HEK293T (cell line): ENCODE measurements around the gene GMCL2.

Experiments
- CTCF ChIA-PET: fragments of 350-600 bp; formaldehyde crosslinking; extraction: SDS; loops from one replicate; lab custom pipeline; 2021; ENCODE audit warnings: antibody characterized with exemption, inconsistent platforms; lab: Yijun Ruan, JAX
- POLR2A ChIA-PET: fragments of 350-600 bp; formaldehyde crosslinking; extraction: SDS; loops from one replicate; lab custom pipeline; 2020; ENCODE audit warnings: antibody characterized with exemption, inconsistent platforms; lab: Yijun Ruan, JAX
- DNase-seq: peaks from one replicate; pipeline ENCODE4 v3.0.0; 2012; ENCODE audit warnings: mixed read lengths; ENCODE audit errors: extremely low spot score
- ARNT ChIP-seq: fragments of 450-650 bp; IDR thresholded peaks from 2 replicates; pipeline ENCODE4 v1.6.1; 2017; ENCODE audit warnings: mild to moderate bottlenecking
- BHLHE40 ChIP-seq: fragments of 450-650 bp; IDR thresholded peaks from 2 replicates; pipeline ENCODE4 v1.6.1; 2016; ENCODE audit warnings: mild to moderate bottlenecking, moderate library complexity, borderline replicate concordance
- CTBP1 ChIP-seq: fragments of 450-650 bp; IDR thresholded peaks from 2 replicates; pipeline ENCODE4 v1.6.1; 2016; ENCODE audit warnings: borderline replicate concordance
- ELF4 ChIP-seq: fragments of 450-650 bp; IDR thresholded peaks from 2 replicates; pipeline ENCODE4 v1.6.1; 2017; ENCODE audit warnings: antibody characterized with exemption
- FOXA1 ChIP-seq: fragments of 450-650 bp; IDR thresholded peaks from 2 replicates; pipeline ENCODE4 v1.6.1; 2016; ENCODE audit warnings: mild to moderate bottlenecking
- FOXK2 ChIP-seq: fragments of 450-650 bp; IDR thresholded peaks from 2 replicates; pipeline ENCODE4 v1.6.1; 2016; ENCODE audit warnings: mild to moderate bottlenecking
- FOXM1 ChIP-seq: fragments of 450-650 bp; IDR thresholded peaks from 2 replicates; pipeline ENCODE4 v1.6.1; 2017; ENCODE audit warnings: mild to moderate bottlenecking, borderline replicate concordance
- HDGF ChIP-seq: fragments of 450-650 bp; IDR thresholded peaks from 2 replicates; pipeline ENCODE4 v1.6.1; 2017; ENCODE audit warnings: antibody characterized with exemption, borderline replicate concordance
- L3MBTL2 ChIP-seq: fragments of 450-650 bp; conservative IDR thresholded peaks from 2 replicates; pipeline ENCODE4 v1.6.1; 2016; ENCODE audit warnings: mild to moderate bottlenecking
- LEF1 ChIP-seq: fragments of 450-650 bp; IDR thresholded peaks from 2 replicates; pipeline ENCODE4 v1.6.1; 2017; ENCODE audit warnings: mild to moderate bottlenecking, borderline replicate concordance
- NFRKB ChIP-seq: fragments of 450-650 bp; IDR thresholded peaks from 2 replicates; pipeline ENCODE4 v1.6.1; 2016; ENCODE audit warnings: mild to moderate bottlenecking, moderate library complexity
- SP1 ChIP-seq: fragments of 450-650 bp; IDR thresholded peaks from 2 replicates; pipeline ENCODE4 v1.6.1; 2017
- SUZ12 ChIP-seq: fragments of 450-650 bp; IDR thresholded peaks from 2 replicates; pipeline ENCODE4 v1.6.1; 2016; ENCODE audit warnings: mild to moderate bottlenecking
- TARDBP ChIP-seq: fragments of 450-650 bp; IDR thresholded peaks from 2 replicates; pipeline ENCODE4 v1.6.1; 2016
- ZNF384 ChIP-seq: fragments of 450-650 bp; IDR thresholded peaks from 2 replicates; pipeline ENCODE4 v1.6.1; 2016
- TF ChIP-seq, protein P1 (sequence below): fragments of 450-650 bp; IDR thresholded peaks from 2 replicates; pipeline ENCODE4 v1.6.1; 2016

GMCL2 gene

DNA sequence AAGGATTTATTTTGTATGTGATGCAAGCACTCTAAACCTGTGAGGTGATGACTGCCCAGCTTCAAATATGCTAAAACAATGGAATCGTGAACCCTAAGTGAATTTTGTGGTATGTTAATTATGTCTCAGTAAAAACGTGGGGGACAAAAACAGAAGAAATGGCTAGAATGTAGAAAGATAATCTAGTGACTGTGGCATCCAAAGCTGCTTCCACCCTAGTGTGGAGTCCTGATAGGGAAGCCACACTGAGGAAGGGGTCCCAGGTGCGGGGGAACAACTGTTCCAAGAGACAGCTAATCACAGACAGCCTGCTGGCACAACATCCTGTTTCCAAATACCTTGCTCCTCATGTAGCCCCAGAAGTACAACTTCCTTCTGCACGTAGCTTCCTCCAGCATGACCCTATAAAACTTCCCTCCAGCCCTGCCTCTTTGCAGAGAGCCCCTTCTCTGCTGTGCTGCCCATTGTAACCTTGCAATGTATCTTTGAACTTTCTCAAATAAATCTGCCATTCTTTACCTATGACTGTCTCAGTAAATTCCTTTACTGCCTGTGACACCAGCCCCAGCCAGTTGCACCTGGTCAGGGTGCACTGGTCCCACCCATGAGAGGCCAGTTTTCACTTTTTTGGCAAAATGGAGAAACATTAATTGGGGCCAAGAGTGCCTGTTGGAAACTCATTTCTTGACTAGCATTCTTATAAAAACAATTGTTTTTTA lies 4.9 kb downstream of the GMCL2 start:
- no peak for DNase-seq
- CTCF ChIA-PET: no interaction called here
- POLR2A ChIA-PET: no interaction called here
- TF ChIP-seq LEF1 (no peak), FOXK2 (no peak), L3MBTL2 (no peak), TARDBP (no peak), CTBP1 (no peak), HDGF (no peak), SP1 (no peak)

DNA sequence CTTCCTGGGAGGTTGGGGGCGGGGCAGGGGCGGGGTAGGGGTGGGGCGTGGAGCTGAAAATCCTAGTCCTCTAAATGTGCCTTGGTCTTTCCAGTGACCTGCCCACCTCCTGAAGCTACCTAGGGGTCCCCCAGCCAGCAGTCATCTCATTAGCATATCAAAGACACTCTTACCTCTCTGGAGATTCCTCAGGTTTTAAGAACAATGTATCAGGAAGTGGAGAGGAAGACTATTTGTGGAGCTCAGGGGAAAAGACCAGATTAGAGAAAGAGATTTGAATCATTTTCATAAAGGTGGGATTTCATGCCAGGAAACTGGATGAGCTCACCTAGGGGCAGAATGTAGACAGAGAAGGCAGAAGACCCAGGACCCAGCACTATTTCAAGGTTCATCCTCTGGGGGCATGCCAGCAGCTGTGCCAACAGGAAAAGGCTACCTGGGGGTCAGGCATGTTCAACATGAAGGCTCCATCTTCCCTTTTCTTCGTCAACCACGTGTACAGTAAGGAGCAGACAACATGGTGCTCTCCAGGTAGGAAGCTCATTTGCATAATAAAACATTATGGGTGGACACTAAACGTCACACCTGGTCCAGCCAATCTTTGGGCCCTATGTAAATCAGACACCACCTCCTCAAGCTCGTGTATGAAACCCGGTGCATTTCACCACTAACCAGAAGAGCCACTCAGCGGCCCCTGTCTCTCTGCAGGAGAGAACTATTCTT lies 6.9 kb downstream of the GMCL2 start:
- POLR2A ChIA-PET: interaction anchor here (1.8 kb wide), 1 partner anchor 24 kb away, joined by 6 read pairs; the partner anchor contains the start of gene HNRNPAB
- DNase-seq: no peak
- CTCF ChIA-PET: interaction anchor here (0.8 kb wide), 1 partner anchor 105 kb away, joined by 3 read pairs; no protein-coding TSS in a partner anchor
- TF ChIP-seq L3MBTL2 (no peak), FOXK2 (no peak), SUZ12 (no peak), ARNT (no peak), ELF4 (no peak), ZNF384 (no peak)
- TF ChIP-seq, protein P1, sequence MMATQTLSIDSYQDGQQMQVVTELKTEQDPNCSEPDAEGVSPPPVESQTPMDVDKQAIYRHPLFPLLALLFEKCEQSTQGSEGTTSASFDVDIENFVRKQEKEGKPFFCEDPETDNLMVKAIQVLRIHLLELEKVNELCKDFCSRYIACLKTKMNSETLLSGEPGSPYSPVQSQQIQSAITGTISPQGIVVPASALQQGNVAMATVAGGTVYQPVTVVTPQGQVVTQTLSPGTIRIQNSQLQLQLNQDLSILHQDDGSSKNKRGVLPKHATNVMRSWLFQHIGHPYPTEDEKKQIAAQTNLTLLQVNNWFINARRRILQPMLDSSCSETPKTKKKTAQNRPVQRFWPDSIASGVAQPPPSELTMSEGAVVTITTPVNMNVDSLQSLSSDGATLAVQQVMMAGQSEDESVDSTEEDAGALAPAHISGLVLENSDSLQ: no peak

DNA sequence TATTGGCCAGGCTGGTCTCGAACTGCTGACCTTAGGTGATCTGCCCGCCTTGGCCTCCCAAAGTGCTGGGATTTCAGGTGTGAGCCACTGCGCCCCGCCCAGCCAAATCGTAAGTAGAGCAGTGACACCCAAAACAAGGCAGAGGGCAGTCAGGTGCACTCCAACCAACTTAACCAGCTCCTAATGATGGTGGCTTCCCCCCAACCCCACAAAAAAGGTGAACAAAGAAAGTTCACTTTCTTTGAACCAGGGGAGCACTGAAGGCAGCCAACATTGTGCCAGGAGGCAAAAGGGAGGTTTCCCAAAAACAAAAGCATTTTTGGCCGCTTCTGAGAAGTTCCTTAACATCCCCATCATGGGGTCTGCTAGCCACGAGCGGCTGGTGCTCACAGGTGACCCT lies 9.6 kb downstream of the GMCL2 start:
- ChIA-PET POLR2A (interaction anchor here (1.2 kb wide), 1 partner anchor 27 kb away, joined by 5 read pairs; the partner anchor contains the start of gene HNRNPAB), CTCF (no interaction called here)
- no peak for DNase-seq
- TF ChIP-seq L3MBTL2: no peak
- no peak for TF ChIP-seq HDGF
- TF ChIP-seq NFRKB: no peak
- TF ChIP-seq ELF4: no peak
- TF ChIP-seq TARDBP: no peak
- no peak for TF ChIP-seq ARNT
- no peak for TF ChIP-seq BHLHE40
- TF ChIP-seq SP1: no peak
- no peak for TF ChIP-seq ZNF384
- TF ChIP-seq FOXA1: no peak
- TF ChIP-seq LEF1: no peak
- TF ChIP-seq SUZ12: no peak
- no peak for TF ChIP-seq FOXK2
- TF ChIP-seq FOXM1: no peak
- TF ChIP-seq, protein P1: no peak
- TF ChIP-seq CTBP1: no peak

DNA sequence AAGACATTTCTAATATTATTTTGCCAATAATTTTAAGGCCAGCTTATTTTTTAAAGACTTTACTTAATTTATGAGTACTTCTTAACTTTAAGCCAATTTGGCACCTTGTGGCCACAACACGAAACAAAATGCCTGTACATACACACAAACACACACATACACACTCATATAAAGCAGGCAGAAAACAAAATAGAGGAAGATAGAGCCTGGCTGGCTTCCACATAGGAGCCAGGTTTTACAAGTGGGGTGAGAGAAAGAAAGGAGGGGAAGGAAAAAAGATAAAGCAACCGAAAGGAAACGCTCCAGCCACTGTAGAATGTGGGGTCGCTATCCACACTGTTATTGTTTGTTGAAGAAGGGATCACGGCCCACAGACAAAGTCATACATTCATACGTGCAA lies 10.4 kb downstream of the GMCL2 start:
- DNase-seq: no peak
- TF ChIP-seq SP1: no peak
- no peak for TF ChIP-seq ELF4
- TF ChIP-seq CTBP1: no peak
- no peak for TF ChIP-seq BHLHE40
- no peak for TF ChIP-seq TARDBP
- no peak for TF ChIP-seq ARNT
- no peak for TF ChIP-seq LEF1
- TF ChIP-seq NFRKB: no peak
- no peak for TF ChIP-seq FOXM1
- TF ChIP-seq SUZ12: no peak
- no peak for TF ChIP-seq FOXA1
- no peak for TF ChIP-seq L3MBTL2
- no peak for TF ChIP-seq ZNF384
- TF ChIP-seq HDGF: no peak
- TF ChIP-seq FOXK2: no peak
- TF ChIP-seq, protein P1: no peak
- ChIA-PET POLR2A (interaction anchor here (2.1 kb wide), 1 partner anchor 28 kb away, joined by 7 read pairs; the partner anchor contains the start of gene HNRNPAB), CTCF (no interaction called here)

DNA sequence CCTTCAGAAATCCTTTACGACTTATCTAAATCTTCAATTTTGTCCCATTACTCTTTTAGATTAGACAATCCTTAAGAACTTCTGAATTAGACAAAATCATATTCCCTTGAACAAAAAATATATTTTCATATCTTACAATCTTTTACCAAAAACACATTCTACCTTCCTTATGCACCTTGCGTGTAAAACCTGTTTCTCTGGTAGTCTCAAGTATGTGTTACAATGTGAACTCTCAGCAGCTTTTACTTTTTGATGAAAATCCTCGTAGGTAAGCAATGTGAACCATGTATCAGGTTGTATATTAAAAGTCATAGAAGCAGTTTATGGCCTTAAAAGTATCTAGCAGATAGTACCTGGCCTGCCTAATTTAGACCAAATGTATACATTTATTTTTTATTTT lies 12.7 kb downstream of the GMCL2 start:
- TF ChIP-seq HDGF: no peak
- TF ChIP-seq TARDBP: no peak
- TF ChIP-seq FOXK2: no peak
- no peak for TF ChIP-seq NFRKB
- no peak for TF ChIP-seq BHLHE40
- TF ChIP-seq ZNF384: no peak
- no peak for TF ChIP-seq SUZ12
- no peak for TF ChIP-seq SP1
- ChIA-PET CTCF (interaction anchor here (1.0 kb wide), 1 partner anchor 99 kb away, joined by 4 read pairs; no protein-coding TSS in a partner anchor), POLR2A (no interaction called here)
- no peak for DNase-seq

DNA sequence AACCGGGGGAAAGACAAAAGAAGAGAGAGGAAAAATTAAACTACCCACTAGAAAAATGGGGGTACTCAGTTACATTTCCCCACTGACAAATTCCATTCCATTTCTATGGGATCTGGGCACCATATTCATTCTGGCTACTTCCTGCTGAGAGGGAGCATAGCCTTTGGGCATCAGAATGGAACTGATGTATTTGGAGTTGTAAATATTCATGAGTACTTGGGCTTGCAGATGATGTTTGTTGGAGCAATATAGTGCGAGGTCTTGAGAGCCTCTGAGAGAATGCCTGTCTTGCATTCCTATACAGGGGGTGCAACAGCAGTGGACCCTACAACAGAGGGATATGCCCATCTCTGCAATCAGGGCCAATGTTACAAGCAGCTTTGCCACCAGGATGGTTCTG lies 16.7 kb downstream of the GMCL2 start:
- POLR2A ChIA-PET: no interaction called here

More for the DNA sequence above, 16.7 kb downstream of the GMCL2 start:
- CTCF ChIA-PET: no interaction called here
- TF ChIP-seq NFRKB (no peak), FOXK2 (no peak), ZNF384 (no peak), LEF1 (no peak), SP1 (no peak), L3MBTL2 (no peak), HDGF (no peak), CTBP1 (no peak), ELF4 (no peak), FOXM1 (no peak), TARDBP (no peak), BHLHE40 (no peak), SUZ12 (no peak), FOXA1 (no peak), ARNT (no peak)
- TF ChIP-seq, protein P1: no peak
- DNase-seq: no peak
